Calu3 (cell line): ENCODE data around the gene FBXO9. TPM values are rescaled to one million over a fixed set of nuclear protein-coding genes. Genes with fewer than 3 reads are reported as not detected.

ENCODE experiments used
- BruUV-seq: library from RNA; stranded (reverse); fragments of 400-500 nt; replicated peaks from 2 replicates; lab custom pipeline; 2021; lab: Mats Ljungman, UMichigan
- CTCF ChIA-PET: fragments of 300-600 bp; sonication (Branson Sonifier 250); formaldehyde crosslinking; loops from one replicate; lab custom pipeline; 2022; ENCODE audit warnings: antibody characterized with exemption; lab: Charles Lee
- DNase-seq: peaks from one replicate; pipeline ENCODE4 v3.0.0; 2022
- H3K27ac Mint-ChIP-seq: one replicate; pipeline ENCODE4 v1.8.0; 2022; ENCODE audit warnings: mixed read lengths; ENCODE audit not compliant: unreplicated experiment
- H3K27me3 Mint-ChIP-seq: one replicate; pipeline ENCODE4 v1.8.0; 2022; ENCODE audit warnings: mixed read lengths; ENCODE audit not compliant: unreplicated experiment
- H3K36me3 Mint-ChIP-seq: one replicate; pipeline ENCODE4 v1.8.0; 2022; ENCODE audit warnings: mild to moderate bottlenecking, moderate library complexity, mixed read lengths; ENCODE audit not compliant: insufficient read depth, unreplicated experiment
- H3K4me1 Mint-ChIP-seq: one replicate; pipeline ENCODE4 v1.8.0; 2022; ENCODE audit warnings: mild to moderate bottlenecking, low read depth, mixed read lengths; ENCODE audit not compliant: unreplicated experiment
- H3K4me3 Mint-ChIP-seq: one replicate; pipeline ENCODE4 v1.8.0; 2022; ENCODE audit warnings: mild to moderate bottlenecking, low read depth, moderate library complexity, mixed read lengths; ENCODE audit not compliant: unreplicated experiment
- H3K9me3 Mint-ChIP-seq: one replicate; pipeline ENCODE4 v1.8.0; 2022; ENCODE audit warnings: low read depth, mixed read lengths; ENCODE audit not compliant: unreplicated experiment
- intact Hi-C: fragments of 100-400 bp; cut with micrococcal nuclease; formaldehyde crosslinking; loops from one replicate; pipeline ENCODE4 v1.10.0; 2022; ENCODE audit not compliant: unreplicated experiment
- total RNA-seq: library from RNA; stranded (reverse); gene quantifications from 2 replicates; pipeline ENCODE4 v1.2.3, GENCODE V29; 2022
- TF ChIP-seq, protein P1 (sequence below): fragments of 200-600 bp; IDR thresholded peaks from one replicate; pipeline ENCODE4 v1.8.0; 2022; ENCODE audit warnings: antibody characterized with exemption; ENCODE audit not compliant: unreplicated experiment

The FBXO9 gene
- total RNA-seq, 1 experiment from 2014 or later = 94.5 TPM

DNA sequence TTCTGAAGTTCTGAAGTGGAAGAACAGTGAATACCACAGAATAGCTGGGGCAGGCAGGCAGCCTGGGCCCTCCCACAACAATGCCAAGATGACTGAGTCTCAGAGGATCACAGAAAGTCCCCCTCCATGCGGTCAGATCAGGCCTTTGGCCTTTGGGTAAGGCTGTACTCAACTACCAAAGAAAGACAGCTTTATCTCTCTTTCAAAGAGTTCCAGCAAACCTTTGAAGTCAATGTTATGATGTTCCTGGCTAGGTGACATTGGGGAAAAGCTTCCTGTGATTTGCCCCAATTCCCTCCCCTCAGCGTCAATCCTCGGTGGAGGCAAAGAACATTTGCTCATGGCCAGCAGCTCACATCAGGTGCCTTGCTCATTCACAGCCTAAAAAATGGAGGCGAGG is 10.7 kb upstream of the FBXO9 start:
- peaks cover 7% of the 10 kb centered on the region for H3K4me1 Mint-ChIP-seq
- DNase-seq = no peak
- no TSS peak for BruUV-seq
- H3K9me3 Mint-ChIP-seq = no peaks in the 10 kb centered on the region
- H3K27ac Mint-ChIP-seq = no peak overlapping the region
- no peaks in the 10 kb centered on the region for H3K36me3 Mint-ChIP-seq
- CTCF ChIA-PET = no interaction called here
- intact Hi-C loops = no loop called here
- H3K27me3 Mint-ChIP-seq = no peaks in the 10 kb centered on the region
- TF ChIP-seq, protein P1, sequence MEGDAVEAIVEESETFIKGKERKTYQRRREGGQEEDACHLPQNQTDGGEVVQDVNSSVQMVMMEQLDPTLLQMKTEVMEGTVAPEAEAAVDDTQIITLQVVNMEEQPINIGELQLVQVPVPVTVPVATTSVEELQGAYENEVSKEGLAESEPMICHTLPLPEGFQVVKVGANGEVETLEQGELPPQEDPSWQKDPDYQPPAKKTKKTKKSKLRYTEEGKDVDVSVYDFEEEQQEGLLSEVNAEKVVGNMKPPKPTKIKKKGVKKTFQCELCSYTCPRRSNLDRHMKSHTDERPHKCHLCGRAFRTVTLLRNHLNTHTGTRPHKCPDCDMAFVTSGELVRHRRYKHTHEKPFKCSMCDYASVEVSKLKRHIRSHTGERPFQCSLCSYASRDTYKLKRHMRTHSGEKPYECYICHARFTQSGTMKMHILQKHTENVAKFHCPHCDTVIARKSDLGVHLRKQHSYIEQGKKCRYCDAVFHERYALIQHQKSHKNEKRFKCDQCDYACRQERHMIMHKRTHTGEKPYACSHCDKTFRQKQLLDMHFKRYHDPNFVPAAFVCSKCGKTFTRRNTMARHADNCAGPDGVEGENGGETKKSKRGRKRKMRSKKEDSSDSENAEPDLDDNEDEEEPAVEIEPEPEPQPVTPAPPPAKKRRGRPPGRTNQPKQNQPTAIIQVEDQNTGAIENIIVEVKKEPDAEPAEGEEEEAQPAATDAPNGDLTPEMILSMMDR = no peak
- no peak overlapping the region for H3K4me3 Mint-ChIP-seq

DNA sequence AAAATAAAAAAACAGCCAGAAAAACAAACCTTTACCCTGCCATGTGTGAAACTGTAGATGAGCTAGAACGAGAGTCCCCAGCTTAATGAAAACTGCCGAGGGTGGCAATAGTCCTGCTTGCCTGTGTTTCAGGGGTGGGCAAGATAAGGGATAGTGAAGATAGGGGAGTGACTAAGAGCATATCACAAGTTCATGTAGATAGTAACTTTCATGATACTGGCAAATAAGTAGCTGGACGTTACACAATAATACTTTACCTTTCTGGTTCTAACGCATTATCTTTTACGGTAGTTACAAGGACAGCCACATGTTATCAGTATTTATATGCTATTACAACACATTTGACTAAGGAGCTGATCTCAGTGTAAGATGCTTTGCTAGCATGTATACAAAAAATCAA is 9.3 kb upstream of the FBXO9 start:
- TF ChIP-seq, protein P1 = no peak
- no peak overlapping the region for H3K4me3 Mint-ChIP-seq
- H3K4me1 Mint-ChIP-seq = peaks cover 21% of the 10 kb centered on the region
- H3K36me3 Mint-ChIP-seq = peaks cover under 1% of the 10 kb centered on the region
- CTCF ChIA-PET = interaction anchor here (0.6 kb wide), 1 partner anchor 9 kb away, joined by 4 read pairs; no protein-coding TSS in a partner anchor
- H3K9me3 Mint-ChIP-seq = no peaks in the 10 kb centered on the region
- no peaks in the 10 kb centered on the region for H3K27me3 Mint-ChIP-seq
- no peak overlapping the region for H3K27ac Mint-ChIP-seq
- DNase-seq = no peak
- no TSS peak for BruUV-seq
- intact Hi-C loops = loop anchor here (5.0 kb wide), 1 partner anchor 649 kb away; no protein-coding TSS in a partner anchor

DNA sequence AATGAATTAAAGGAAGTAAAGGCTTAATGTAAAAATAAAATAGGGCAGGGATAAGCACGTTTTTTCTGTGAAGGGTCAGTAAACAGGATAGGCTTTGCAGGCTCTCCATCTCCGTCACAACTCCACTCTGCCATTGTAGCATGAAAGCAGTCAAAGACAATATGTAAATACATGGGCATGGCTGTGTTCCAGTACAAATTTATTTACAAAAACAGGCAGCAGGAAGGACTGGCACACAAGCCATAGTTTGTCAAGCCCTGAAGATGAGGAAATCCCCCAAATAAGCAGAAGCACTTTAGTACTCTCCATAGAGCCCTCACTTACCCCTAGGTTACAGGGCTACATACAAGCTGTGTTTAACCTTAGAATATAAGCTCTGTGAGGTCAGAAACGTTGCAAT is 8.9 kb upstream of the FBXO9 start:
- no peak overlapping the region for H3K27ac Mint-ChIP-seq
- H3K27me3 Mint-ChIP-seq = no peaks in the 10 kb centered on the region
- intact Hi-C loops = loop anchor here (5.0 kb wide), 1 partner anchor 649 kb away; no protein-coding TSS in a partner anchor
- peaks cover 22% of the 10 kb centered on the region for H3K4me1 Mint-ChIP-seq
- no peaks in the 10 kb centered on the region for H3K9me3 Mint-ChIP-seq
- H3K36me3 Mint-ChIP-seq = peaks cover 5% of the 10 kb centered on the region
- TF ChIP-seq, protein P1 = no peak
- no peak overlapping the region for H3K4me3 Mint-ChIP-seq
- DNase-seq = no peak
- BruUV-seq = no TSS peak
- CTCF ChIA-PET = interaction anchor here (0.6 kb wide), 1 partner anchor 9 kb away, joined by 4 read pairs; no protein-coding TSS in a partner anchor

DNA sequence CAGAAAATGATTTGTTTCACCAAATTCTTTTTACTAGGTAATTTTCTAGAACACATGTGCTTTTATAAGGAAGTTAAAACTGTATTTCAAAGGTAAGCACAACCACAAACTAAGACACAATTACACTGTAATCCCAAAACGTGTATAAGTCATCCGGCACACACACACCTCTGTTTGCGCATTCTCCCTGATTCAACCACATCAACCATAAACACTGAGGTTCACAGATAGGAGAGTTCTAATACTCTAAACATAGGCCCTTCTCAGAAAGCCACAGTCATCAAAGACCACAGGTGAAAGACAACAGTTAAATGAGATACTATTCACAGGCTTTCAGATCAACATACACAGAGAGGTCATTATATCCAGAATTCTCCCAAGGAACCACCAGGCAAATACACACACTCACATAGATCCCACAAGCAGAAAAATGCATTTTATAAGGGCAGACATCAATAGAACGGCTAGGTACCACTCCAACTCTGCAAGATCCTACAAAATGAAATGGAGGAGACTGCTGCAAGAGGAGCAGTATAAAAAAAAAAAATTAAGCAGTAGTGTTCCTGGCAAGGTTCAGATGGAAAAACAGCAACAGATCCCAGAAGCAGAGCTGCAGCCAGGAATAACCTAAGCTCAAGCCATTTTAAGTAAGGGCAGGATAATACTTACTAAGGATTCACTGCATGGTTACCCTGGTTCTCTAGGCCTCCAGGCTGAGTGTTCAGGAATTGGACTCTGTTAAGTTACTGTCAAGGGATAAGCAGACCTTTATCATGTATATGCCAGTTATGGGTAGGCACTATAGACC is 6.6 kb upstream of the FBXO9 start:
- no peak overlapping the region for H3K4me3 Mint-ChIP-seq

More for the DNA sequence above, 6.6 kb upstream of the FBXO9 start:
- TF ChIP-seq, protein P1 = no peak
- Mint-ChIP-seq H3K27me3 (no peaks in the 10 kb centered on the region), H3K9me3 (no peaks in the 10 kb centered on the region), H3K36me3 (peaks cover 15% of the 10 kb centered on the region), H3K4me1 (peaks cover 22% of the 10 kb centered on the region), H3K27ac (no peak overlapping the region)
- BruUV-seq = no TSS peak
- intact Hi-C loops = loop anchor here (5.0 kb wide), 1 partner anchor 651 kb away; no protein-coding TSS in a partner anchor
- no peak for DNase-seq
- CTCF ChIA-PET = no interaction called here
